ENCODE data around the gene MRO.

- TF ChIP-seq CTCF (IDR thresholded peaks at IDR 0.05 in 2 of 3, conservative IDR thresholded peaks at IDR 0.05 in 1 of 3; ENCODE audit: borderline replicate concordance in 1 of 3, insufficient read depth in 1 of 3, low read depth in 2 of 3, low read length in 2 of 3) (no peak), POLR2AphosphoS5 (IDR thresholded peaks at IDR 0.05; ENCODE audit: low read depth, low read length) (no peak), EGR1 (IDR thresholded peaks at IDR 0.05; ENCODE audit: low read depth) (no peak), POLR2A (IDR thresholded peaks at IDR 0.05; ENCODE audit: borderline replicate concordance, extremely low read depth, insufficient read depth, insufficient read length) (no peak), ZFX (IDR thresholded peaks at IDR 0.05) (no peak), EZH2phosphoT487 (IDR thresholded peaks at IDR 0.05; ENCODE audit: borderline replicate concordance) (no peak), RAD21 (IDR thresholded peaks at IDR 0.05; ENCODE audit: low read depth) (no peak), CEBPB (IDR thresholded peaks at IDR 0.05; ENCODE audit: low read depth) (no peak)
These were observed 20.2 kb upstream of the MRO start for GRCh38 chr18:50839996-50840395.

All from HCT116 (cell line).